Fibroblast of lung (primary cell): Measurements from ENCODE around the gene UPK1A. TPM values are rescaled to one million over a fixed set of nuclear protein-coding genes. Genes with fewer than 3 reads are reported as not detected.

ENCODE experiments used
- DNase-seq, 2 donors: peaks; one replicate each; pipeline versions ENCODE4 v3.0.0 to v3.0.0-alpha.2; 2010; ENCODE audit warnings: low read depth in 2 of 2
- H2AFZ ChIP-seq: 2 replicates; pipeline ENCODE4 v1.5.1; 2012; ENCODE audit warnings: low read length, control low read depth, inconsistent platforms
- H3K27ac ChIP-seq: 2 replicates; pipeline ENCODE4 v1.5.1; 2011; ENCODE audit warnings: low read length, control low read depth; ENCODE audit not compliant: insufficient read depth
- H3K27me3 ChIP-seq: 2 replicates; pipeline ENCODE4 v1.5.1; 2011; ENCODE audit warnings: mild to moderate bottlenecking, low read length; ENCODE audit not compliant: control insufficient read depth, insufficient read depth
- H3K36me3 ChIP-seq: 2 replicates; pipeline ENCODE4 v1.5.1; 2011; ENCODE audit warnings: low read length; ENCODE audit not compliant: control insufficient read depth, insufficient read depth
- H3K4me1 ChIP-seq: 2 replicates; pipeline ENCODE4 v1.5.1; 2011; ENCODE audit warnings: low read length; ENCODE audit not compliant: control insufficient read depth, insufficient read depth; ENCODE audit errors: extremely low read depth
- H3K4me2 ChIP-seq: 2 replicates; pipeline ENCODE4 v1.5.1; 2011; ENCODE audit warnings: low read length, control low read depth; ENCODE audit not compliant: insufficient read depth; ENCODE audit errors: extremely low read depth
- H3K4me3 ChIP-seq, 4 experiments: fragments of 200-600 bp in 1 of 4; sonication (generic) in 1 of 4; replicated peaks in 1 of 4; 2 replicates each; pipeline ENCODE4 v1.5.1; 2011 to 2016; ENCODE audit warnings: low read length in 4 of 4, low read depth in 3 of 4, mild to moderate bottlenecking in 3 of 4, control low read depth in 2 of 4, inconsistent platforms in 1 of 4, mixed read lengths in 1 of 4; ENCODE audit not compliant: insufficient read depth in 1 of 4; ENCODE audit errors: control extremely low read depth in 1 of 4
- H3K79me2 ChIP-seq: 2 replicates; pipeline ENCODE4 v1.5.1; 2012; ENCODE audit warnings: mild to moderate bottlenecking, low read length, inconsistent platforms; ENCODE audit not compliant: control insufficient read depth, insufficient read depth
- H3K9ac ChIP-seq: 2 replicates; pipeline ENCODE4 v1.5.1; 2011; ENCODE audit warnings: mild to moderate bottlenecking, low read length, control low read depth; ENCODE audit not compliant: insufficient read depth
- H3K9me3 ChIP-seq: 2 replicates; pipeline ENCODE4 v1.5.1; 2012; ENCODE audit warnings: low read depth, low read length; ENCODE audit not compliant: control insufficient read depth, insufficient read depth
- H4K20me1 ChIP-seq: 2 replicates; pipeline ENCODE4 v1.5.1; 2011; ENCODE audit warnings: low read length; ENCODE audit not compliant: control insufficient read depth, insufficient read depth; ENCODE audit errors: extremely low read depth
- CTCF ChIP-seq, 2 donors: IDR thresholded peaks in 1 of 2; conservative IDR thresholded peaks in 1 of 2; 1 replicate in 1 of 2; 2 replicates in 1 of 2; pipeline ENCODE4 v1.5.1; 2011 to 2012; ENCODE audit warnings: low read length in 2 of 2, control low read depth in 1 of 2, inconsistent platforms in 1 of 2, low read depth in 1 of 2, mild to moderate bottlenecking in 1 of 2
- EZH2 ChIP-seq: IDR thresholded peaks from 2 replicates; pipeline ENCODE4 v1.5.1; 2012; ENCODE audit warnings: low read length, control low read depth, mild to moderate bottlenecking; ENCODE audit errors: missing control alignments
- polyA plus RNA-seq, 2 donors: library from polyadenylated mRNA; depleted of rRNA in 1 of 2; stranded (reverse) in 1 of 2; unstranded in 1 of 2; fragments of >200 nt; gene quantifications; 2 replicates each; pipeline ENCODE4 v1.2.1, GENCODE V29; 2011 to 2012; ENCODE audit warnings: missing spikeins in 1 of 2
- total RNA-seq: library from RNA; depleted of rRNA; stranded (reverse); fragments of >200 nt; gene quantifications from 2 replicates; pipeline ENCODE4 v1.2.1, GENCODE V29; 2014

Gene UPK1A
- total and polyA plus RNA-seq, 2 donors (not counting 1 experiment from before 2014, with no cell fraction given): 0.27 TPM; not detected in 1

DNA sequence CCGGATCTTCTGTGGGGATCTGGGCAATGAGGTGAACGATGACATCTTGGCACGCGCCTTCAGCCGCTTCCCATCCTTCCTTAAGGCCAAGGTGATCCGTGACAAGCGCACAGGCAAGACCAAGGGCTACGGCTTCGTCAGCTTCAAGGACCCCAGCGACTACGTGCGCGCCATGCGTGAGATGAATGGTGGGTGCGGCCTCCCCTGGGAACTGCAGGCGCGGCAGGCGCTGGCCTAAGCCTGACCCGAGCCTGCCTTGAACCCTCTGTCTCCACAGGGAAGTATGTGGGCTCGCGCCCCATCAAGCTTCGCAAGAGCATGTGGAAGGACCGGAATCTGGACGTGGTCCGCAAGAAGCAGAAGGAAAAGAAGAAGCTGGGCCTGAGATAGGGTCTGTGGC lies 29.2 kb upstream of the UPK1A start:
- no peaks in the 10 kb centered on the region for H3K9me3 ChIP-seq
- no peak overlapping the region for H3K4me3 ChIP-seq
- TF ChIP-seq EZH2: no peak
- no peak for TF ChIP-seq CTCF (conservative IDR thresholded peaks at IDR 0.05 in 1 of 2, IDR thresholded peaks at IDR 0.05 in 1 of 2; ENCODE audit: low read depth in 1 of 2, low read length in 2 of 2)
- H3K27ac ChIP-seq: no peak overlapping the region
- no peaks in the 10 kb centered on the region for H3K27me3 ChIP-seq
- H2AFZ ChIP-seq: no peak overlapping the region
- DNase-seq: no peak
- no peak overlapping the region for H3K9ac ChIP-seq
- no peaks in the 10 kb centered on the region for H3K79me2 ChIP-seq
- H4K20me1 ChIP-seq: no peaks in the 10 kb centered on the region
- H3K4me1 ChIP-seq: no peaks in the 10 kb centered on the region
- peaks cover 26% of the 10 kb centered on the region for H3K36me3 ChIP-seq
- no peak overlapping the region for H3K4me2 ChIP-seq

DNA sequence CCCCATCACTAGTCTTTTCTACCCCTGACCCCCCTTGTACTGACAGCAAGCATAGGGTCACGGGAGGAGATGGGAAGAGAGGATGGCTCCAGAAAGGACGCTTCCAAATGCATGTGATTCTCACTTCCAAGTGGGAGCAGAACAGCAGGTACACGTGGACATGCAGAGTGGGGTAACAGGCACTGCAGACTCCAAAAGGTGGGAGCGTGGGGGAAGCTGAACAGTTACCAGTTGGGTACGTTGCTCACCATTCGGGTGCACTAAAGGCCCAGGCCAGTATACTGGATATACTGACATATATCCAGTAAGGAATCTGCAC lies 27.0 kb upstream of the UPK1A start:
- Histone ChIP-seq H3K36me3 (peaks cover 18% of the 10 kb centered on the region), H3K79me2 (no peaks in the 10 kb centered on the region), H3K4me1 (no peaks in the 10 kb centered on the region), H2AFZ (no peak overlapping the region), H3K9me3 (no peaks in the 10 kb centered on the region), H3K27ac (no peak overlapping the region), H3K4me2 (no peak overlapping the region), H3K27me3 (no peaks in the 10 kb centered on the region), H3K4me3 (no peak overlapping the region), H4K20me1 (no peaks in the 10 kb centered on the region), H3K9ac (no peak overlapping the region)
- TF ChIP-seq EZH2 (no peak), CTCF (conservative IDR thresholded peaks at IDR 0.05 in 1 of 2, IDR thresholded peaks at IDR 0.05 in 1 of 2; ENCODE audit: low read depth in 1 of 2, low read length in 2 of 2) (no peak)
- DNase-seq: no peak

DNA sequence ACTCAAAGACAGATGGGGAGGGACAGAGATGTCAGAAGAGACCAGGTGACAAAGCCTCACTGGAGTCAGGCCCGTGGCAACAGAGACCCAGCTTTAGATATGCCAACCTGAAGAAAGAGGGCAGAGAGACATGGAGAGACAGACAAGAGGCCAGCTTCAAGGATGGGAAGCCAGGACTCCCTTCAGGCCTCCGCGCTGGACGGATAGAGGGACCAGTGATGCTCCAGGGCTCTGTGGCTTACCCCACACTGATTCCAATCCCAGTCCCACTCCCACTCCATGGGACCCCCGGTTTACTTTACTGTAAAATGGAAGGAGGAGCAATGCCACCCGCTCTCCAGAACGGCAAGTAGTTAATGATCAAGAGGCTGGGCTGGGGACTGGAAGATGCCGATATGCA lies 26.5 kb upstream of the UPK1A start:
- Histone ChIP-seq H3K79me2 (no peaks in the 10 kb centered on the region), H3K4me3 (no peak overlapping the region), H3K9ac (no peak overlapping the region), H3K27me3 (no peaks in the 10 kb centered on the region), H3K36me3 (peaks cover 17% of the 10 kb centered on the region), H3K27ac (no peak overlapping the region), H3K4me1 (peaks cover 2% of the 10 kb centered on the region), H3K9me3 (no peaks in the 10 kb centered on the region), H2AFZ (no peak overlapping the region), H3K4me2 (no peak overlapping the region), H4K20me1 (no peaks in the 10 kb centered on the region)
- no peak for DNase-seq
- no peak for TF ChIP-seq CTCF (conservative IDR thresholded peaks at IDR 0.05 in 1 of 2, IDR thresholded peaks at IDR 0.05 in 1 of 2; ENCODE audit: low read depth in 1 of 2, low read length in 2 of 2)
- TF ChIP-seq EZH2: no peak
